ENCODE measurements around the gene KLHL30.

Gene KLHL30, protein sequence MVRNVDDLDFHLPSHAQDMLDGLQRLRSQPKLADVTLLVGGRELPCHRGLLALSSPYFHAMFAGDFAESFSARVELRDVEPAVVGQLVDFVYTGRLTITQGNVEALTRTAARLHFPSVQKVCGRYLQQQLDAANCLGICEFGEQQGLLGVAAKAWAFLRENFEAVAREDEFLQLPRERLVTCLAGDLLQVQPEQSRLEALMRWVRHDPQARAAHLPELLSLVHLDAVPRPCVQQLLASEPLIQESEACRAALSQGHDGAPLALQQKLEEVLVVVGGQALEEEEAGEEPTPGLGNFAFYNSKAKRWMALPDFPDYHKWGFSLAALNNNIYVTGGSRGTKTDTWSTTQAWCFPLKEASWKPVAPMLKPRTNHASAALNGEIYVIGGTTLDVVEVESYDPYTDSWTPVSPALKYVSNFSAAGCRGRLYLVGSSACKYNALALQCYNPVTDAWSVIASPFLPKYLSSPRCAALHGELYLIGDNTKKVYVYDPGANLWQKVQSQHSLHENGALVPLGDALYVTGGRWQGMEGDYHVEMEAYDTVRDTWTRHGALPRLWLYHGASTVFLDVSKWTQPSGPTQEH

DNA sequence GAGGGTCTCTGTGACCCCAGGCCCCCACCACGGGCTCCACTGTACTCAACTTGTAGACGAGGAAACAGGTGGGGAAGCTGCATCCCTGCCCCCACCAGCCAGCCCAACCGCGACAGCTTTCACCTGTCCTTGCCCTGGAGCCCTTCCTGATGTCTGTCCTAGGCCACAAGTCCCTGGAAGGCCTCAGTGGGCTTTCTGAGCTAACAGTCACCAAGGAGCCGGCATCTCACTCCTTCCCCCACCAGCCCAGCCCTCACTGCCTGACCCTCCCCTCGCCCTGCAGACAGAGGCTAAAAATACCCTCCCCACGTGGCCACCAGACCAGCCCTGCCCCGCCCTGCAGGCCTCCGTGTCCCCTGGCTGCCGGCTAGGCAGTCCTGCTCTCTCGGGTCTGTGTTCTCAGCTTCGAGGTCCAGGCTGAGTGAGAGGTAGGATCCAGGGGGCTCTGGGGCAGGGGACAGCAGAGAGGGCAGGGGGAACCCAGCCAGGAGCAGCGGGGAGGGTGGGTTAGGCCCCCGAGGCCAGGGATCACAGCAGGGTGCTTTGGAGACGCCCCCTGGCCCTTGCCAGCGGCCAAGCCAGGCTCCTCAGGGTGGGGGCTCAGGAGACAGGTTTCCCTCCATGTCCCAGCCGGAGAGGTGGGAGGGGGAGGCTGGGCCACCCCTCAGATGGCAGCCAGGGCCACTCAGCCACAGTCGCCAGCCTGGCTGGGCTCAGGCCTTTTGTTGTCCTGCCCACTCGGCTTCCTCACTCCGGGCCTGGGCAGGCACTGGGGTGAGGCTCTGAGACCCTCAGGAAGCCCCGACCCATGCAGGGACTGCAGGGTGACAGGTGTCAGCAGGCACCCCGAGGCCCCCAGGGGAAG lies at the start of gene KLHL30:
Gene KLHL30 (plus strand): TSS at position 338 of the 865 bp plus-strand sequence. CDS start 2,087 bp downstream, outside the sequence.
- DNase-seq, result no peak

GRCh38 chr2:238090887-238091286 lies 47.6 kb upstream of the KLHL30 start:
- DNase-seq, result no peak

DNA sequence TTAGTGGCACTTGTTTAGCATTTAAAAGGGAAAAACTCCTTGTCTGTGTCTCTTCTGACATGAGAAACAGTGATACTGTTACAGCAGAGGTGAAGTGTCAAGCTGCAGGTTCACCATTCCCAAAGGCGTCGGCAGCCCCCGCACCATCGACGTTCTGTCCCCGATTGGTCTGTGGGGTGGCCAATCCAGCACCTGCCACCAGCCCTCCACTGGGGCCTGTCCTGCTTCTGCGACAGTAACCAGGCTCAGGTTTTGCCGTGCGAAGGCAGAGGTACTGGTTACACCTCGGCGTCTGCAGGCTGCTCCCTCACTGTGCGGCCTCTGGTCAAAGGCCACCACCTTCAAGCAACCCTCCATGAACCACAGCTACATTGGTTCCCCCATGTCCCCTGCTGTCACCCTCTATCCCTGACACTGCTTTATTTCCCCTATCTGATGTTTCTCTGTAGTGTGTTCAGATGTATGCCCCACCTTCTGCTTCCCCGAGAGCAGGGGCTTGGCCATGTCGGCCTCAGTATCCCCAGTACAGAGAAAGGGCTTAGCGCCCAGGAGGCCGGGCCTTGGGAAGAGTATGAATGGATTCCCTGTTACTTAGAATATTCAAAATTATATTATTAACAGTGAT lies 46.9 kb upstream of the KLHL30 start:
- DNase-seq, result no peak

- no peak for DNase-seq
Measured at GRCh38 chr2:238092486-238093035, 45.9 kb upstream of the KLHL30 start.

GRCh38 chr2:238093181-238094140 lies 45.0 kb upstream of the KLHL30 start:
- no peak for DNase-seq

DNA sequence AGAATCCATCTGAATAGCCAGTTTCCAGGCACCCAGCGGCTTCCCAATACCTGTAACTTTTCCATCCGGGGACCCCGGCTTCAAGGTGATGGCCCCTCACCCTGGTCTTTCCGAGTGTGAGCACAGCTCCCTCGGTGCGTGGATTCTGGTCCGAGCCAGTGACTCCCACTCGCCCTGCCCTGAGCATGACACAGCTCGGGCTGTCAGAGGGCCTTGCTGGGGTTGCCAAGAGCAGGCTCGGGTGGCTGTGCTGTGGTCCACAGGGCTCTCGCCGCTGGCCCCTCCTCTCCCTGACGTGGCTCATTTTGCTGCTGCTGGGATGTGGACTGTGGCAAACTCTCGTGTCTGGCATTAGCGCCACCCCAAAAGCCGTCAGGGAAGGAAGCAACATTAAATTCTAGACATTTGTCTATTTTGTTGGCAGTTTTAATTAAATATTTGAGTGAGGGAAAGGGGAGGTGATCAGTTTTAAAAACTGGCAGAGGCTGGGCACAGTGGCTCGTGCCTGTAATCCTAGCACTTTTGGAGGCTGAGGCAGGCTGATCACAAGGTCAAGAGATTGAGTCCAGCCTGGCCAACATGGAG lies 43.9 kb upstream of the KLHL30 start:
- no peak for DNase-seq

DNA sequence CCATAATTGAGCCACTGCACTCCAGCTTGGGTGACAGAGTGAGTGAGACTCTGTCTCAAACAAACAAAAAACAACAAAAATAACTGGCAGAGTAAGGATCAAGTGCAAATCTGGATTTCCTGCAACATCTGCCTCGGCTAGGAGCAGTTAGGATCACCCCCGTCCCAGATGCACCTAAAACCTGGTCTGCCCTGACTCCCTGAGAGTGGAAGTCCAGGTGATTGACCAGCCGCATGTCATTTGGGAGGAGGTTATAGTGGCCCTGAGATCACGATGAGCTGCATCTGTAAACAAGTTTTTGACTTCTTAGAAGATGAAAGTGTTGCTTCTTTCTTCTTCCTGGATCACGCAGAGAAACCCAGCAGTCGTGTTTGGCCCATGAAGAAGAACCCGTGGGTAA lies 43.3 kb upstream of the KLHL30 start:
- DNase-seq, result no peak

- DNase-seq, result no peak
Measured at GRCh38 chr2:238096311-238097011, 42.0 kb upstream of the KLHL30 start.

DNA sequence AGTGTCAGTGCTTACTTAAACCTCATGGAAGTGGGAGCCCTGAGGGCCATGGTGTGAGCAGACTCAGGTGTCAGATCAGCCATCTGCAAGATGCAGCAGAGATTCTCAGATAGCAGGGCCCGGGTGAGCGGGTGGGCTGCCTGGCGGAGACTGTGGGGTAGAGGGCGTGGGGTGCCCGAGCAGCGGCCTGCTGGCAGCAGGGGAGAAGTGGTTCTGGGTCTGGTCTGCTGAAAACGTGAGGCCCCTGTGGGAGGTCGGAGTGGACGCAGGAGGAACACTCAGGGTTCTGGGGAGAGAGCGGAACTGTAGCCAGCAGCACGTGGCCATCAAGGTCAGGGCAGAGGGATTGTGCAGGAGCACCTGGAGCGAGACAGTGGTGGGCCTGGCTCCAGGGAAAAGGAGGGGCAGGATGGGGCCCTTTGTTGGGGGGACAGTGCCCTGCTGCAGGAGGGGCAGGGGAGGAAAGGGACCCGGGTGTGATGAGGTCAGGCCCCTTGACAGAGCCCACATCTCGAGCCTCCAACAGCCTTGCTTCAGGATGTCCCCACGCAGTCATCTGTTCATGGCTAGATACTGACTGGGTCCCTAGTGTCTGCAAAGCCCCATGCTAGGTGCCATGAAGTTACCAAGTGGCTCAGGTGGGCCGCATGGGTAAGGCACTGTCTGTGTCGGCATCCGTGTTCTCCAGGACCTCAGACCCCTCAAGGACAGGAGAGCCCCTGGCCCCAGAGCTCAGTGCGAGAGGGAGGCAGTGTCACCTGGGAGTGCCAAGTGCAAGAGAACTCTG lies 41.1 kb upstream of the KLHL30 start:
- no peak for DNase-seq

GRCh38 chr2:238097988-238098871 lies 40.2 kb upstream of the KLHL30 start:
- DNase-seq, result no peak

GRCh38 chr2:238098901-238099713 lies 39.4 kb upstream of the KLHL30 start:
- DNase-seq, result no peak

- DNase-seq, result no peak
Measured at GRCh38 chr2:238099714-238100048, 38.8 kb upstream of the KLHL30 start.

- DNase-seq, result no peak
Measured at GRCh38 chr2:238100049-238100820, 38.2 kb upstream of the KLHL30 start, which contains the start of gene ESPNL. Gene ESPNL (plus strand): TSS chr2:238100340. CDS start chr2:238100420, 80 bp downstream.

DNA sequence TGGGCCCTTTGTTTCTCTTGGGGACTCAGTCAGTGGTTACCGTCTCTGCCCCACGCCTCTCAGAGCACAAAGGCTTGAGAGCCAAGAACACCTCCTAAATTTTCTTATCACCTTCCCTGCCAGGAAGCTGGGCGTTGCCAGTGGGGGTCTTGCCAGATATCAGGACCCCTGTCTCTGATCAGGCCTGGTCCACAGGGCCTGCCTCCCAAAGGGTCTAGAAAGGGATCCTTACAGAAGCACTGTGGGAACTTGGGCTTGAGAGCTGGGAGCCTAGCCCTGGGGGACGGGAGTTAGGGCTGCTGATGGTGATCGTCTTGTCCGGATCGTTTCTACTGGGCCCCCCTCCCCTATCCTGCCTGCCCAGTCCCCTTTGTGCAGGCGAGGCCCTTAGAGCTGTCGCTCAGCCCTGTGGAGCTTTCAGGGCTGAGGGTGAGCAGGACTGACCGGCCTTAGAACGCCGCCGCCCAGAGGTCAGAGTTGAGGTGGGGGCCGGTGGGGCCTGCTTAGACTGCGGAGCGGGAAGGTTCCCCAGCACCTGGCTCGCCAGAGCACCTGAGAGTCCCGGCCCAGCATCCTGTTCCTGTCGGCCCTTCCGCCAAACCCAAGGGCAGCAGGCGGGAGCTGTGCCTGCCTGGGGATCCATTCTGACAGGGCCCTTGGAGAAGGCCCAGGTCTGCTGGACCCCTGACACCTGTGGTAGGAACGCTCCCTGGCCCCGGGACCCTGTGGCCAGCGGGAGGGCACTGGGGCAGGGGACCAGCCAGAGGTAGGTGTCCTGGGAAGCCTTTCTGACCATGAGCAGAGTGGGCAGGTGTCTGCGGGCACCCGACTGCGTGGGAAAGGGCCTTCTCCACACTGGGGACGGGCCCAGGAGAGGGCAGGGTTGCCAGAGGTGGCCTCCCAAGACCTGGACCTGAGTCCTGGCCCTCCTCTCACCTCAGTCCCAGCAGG lies 37.4 kb upstream of the KLHL30 start:
- no peak for DNase-seq

Data from midbrain (tissue), 1 donor.